ENCODE data around the gene RAB3C.

The RAB3C gene

GRCh38 chr5:58797021-58797420, 214.1 kb downstream of the RAB3C start:
- no peak overlapping the region for H2AFZ ChIP-seq (ENCODE audit: low read depth)
- no peaks in the 10 kb centered on the region for H3K36me3 ChIP-seq (ENCODE audit: insufficient read depth)
- H3K9ac ChIP-seq, result no peak overlapping the region
- no peak overlapping the region for H3K4me3 ChIP-seq (IDR thresholded peaks at IDR 0.05; ENCODE audit: insufficient read depth, low read depth, low read length)
- H3K4me1 ChIP-seq (ENCODE audit: low read depth, poor library complexity, severe bottlenecking), result no peaks in the 10 kb centered on the region
- H3K27me3 ChIP-seq (ENCODE audit: insufficient read depth, low read depth), result no peaks in the 10 kb centered on the region
- no peak overlapping the region for H3K27ac ChIP-seq
- H3K4me2 ChIP-seq, result no peak overlapping the region
- no peaks in the 10 kb centered on the region for H3K79me2 ChIP-seq (ENCODE audit: insufficient read depth, low read depth)
- no peak for TF ChIP-seq CTCF (conservative IDR thresholded peaks at IDR 0.05; ENCODE audit: low read depth, low read length)
- no peaks in the 10 kb centered on the region for H4K20me1 ChIP-seq (ENCODE audit: insufficient read depth)

- no peak overlapping the region for H3K27ac ChIP-seq
- no peaks in the 10 kb centered on the region for H3K79me2 ChIP-seq (ENCODE audit: insufficient read depth, low read depth)
- no peaks in the 10 kb centered on the region for H3K36me3 ChIP-seq (ENCODE audit: insufficient read depth)
- no peak overlapping the region for H2AFZ ChIP-seq (ENCODE audit: low read depth)
- H3K4me1 ChIP-seq (ENCODE audit: low read depth, poor library complexity, severe bottlenecking), result no peaks in the 10 kb centered on the region
- H3K4me3 ChIP-seq (IDR thresholded peaks at IDR 0.05; ENCODE audit: insufficient read depth, low read depth, low read length), result no peak overlapping the region
- no peak for TF ChIP-seq CTCF (conservative IDR thresholded peaks at IDR 0.05; ENCODE audit: low read depth, low read length)
- H3K9ac ChIP-seq, result no peak overlapping the region
- H3K4me2 ChIP-seq, result no peak overlapping the region
- no peaks in the 10 kb centered on the region for H4K20me1 ChIP-seq (ENCODE audit: insufficient read depth)
- H3K27me3 ChIP-seq (ENCODE audit: insufficient read depth, low read depth), result no peaks in the 10 kb centered on the region
Observed at GRCh38 chr5:58800356-58800755, 217.5 kb downstream of the RAB3C start.

DNA sequence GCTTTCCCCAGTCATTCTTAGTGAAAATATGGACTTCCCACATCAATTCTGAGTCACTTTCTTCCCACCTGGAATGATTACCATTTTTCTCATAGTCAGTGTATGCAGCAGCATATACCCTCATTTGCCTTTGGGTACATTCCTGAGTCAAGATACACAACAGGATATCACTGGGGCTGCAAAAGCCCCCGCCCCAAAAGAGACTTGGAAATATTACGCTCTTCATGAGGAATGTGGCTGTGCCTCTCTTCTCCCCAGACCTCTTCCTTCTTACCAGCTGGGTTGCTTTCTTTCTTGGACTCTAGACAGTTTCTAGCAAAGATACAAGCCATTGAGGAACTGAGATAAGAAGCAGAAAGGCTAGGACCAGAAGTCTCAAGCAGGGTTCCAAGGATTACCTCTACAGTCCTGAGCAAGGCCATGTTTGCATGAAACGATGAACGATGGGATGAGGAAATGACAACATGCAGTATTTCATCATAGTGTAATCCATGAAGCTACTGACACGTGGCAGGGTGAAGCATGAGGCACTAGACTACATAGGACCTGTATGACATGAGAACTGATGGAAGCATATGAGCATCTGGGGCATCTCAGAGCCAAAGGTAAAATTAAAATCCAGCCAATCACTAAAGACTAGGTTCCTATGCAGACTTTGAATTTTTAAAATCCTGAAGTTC, 218.1 kb downstream of the RAB3C start:
- Histone ChIP-seq H3K79me2 (ENCODE audit: insufficient read depth, low read depth) (no peaks in the 10 kb centered on the region), H3K27ac (no peak overlapping the region), H3K9ac (no peak overlapping the region), H3K4me2 (no peak overlapping the region), H3K36me3 (ENCODE audit: insufficient read depth) (no peaks in the 10 kb centered on the region), H3K4me1 (ENCODE audit: low read depth, poor library complexity, severe bottlenecking) (no peaks in the 10 kb centered on the region), H3K4me3 (IDR thresholded peaks at IDR 0.05; ENCODE audit: insufficient read depth, low read depth, low read length) (no peak overlapping the region), H2AFZ (ENCODE audit: low read depth) (no peak overlapping the region), H3K27me3 (ENCODE audit: insufficient read depth, low read depth) (no peaks in the 10 kb centered on the region), H4K20me1 (ENCODE audit: insufficient read depth) (no peaks in the 10 kb centered on the region)
- TF ChIP-seq CTCF (conservative IDR thresholded peaks at IDR 0.05; ENCODE audit: low read depth, low read length), result no peak

- Histone ChIP-seq H3K9ac (no peak overlapping the region), H4K20me1 (ENCODE audit: insufficient read depth) (no peaks in the 10 kb centered on the region), H3K79me2 (ENCODE audit: insufficient read depth, low read depth) (no peaks in the 10 kb centered on the region), H3K4me1 (ENCODE audit: low read depth, poor library complexity, severe bottlenecking) (no peaks in the 10 kb centered on the region), H2AFZ (ENCODE audit: low read depth) (no peak overlapping the region), H3K4me3 (IDR thresholded peaks at IDR 0.05; ENCODE audit: insufficient read depth, low read depth, low read length) (no peak overlapping the region), H3K27ac (no peak overlapping the region), H3K27me3 (ENCODE audit: insufficient read depth, low read depth) (no peaks in the 10 kb centered on the region), H3K36me3 (ENCODE audit: insufficient read depth) (no peaks in the 10 kb centered on the region), H3K4me2 (no peak overlapping the region)
- no peak for TF ChIP-seq CTCF (conservative IDR thresholded peaks at IDR 0.05; ENCODE audit: low read depth, low read length)
Observed at GRCh38 chr5:58803056-58803455, 220.2 kb downstream of the RAB3C start.
